GM12878 (cell line): ENCODE data around the gene FOSL1.

Experiments
- EP300 ChIP-seq, 2 experiments: fragments of 150-350 bp in 1 of 2; IDR thresholded peaks; 2 replicates each; pipeline ENCODE4 v1.6.1; 2011 to 2012; ENCODE audit warnings: low read depth in 2 of 2, low read length in 2 of 2, borderline replicate concordance in 1 of 2, improper control_type of control experiment in 1 of 2, inconsistent platforms in 1 of 2; ENCODE audit not compliant: control insufficient read depth in 1 of 2
- JUNB ChIP-seq: IDR thresholded peaks from 2 replicates; pipeline ENCODE4 v1.6.1; 2016; ENCODE audit warnings: antibody characterized with exemption, mild to moderate bottlenecking
- NRF1 ChIP-seq: conservative IDR thresholded peaks from 2 replicates; pipeline ENCODE4 v1.6.1; 2011; ENCODE audit warnings: mild to moderate bottlenecking, low read depth, low read length, improper control_type of control experiment
- POLR2A ChIP-seq: IDR thresholded peaks from 2 replicates; pipeline ENCODE4 v1.6.1; 2011; ENCODE audit warnings: low read depth, mild to moderate bottlenecking, low read length
- POLR2AphosphoS5 ChIP-seq: IDR thresholded peaks from 2 replicates; pipeline ENCODE4 v1.6.1; 2011; ENCODE audit warnings: mild to moderate bottlenecking, low read length, inconsistent platforms
- SIN3A ChIP-seq: IDR thresholded peaks from 2 replicates; pipeline ENCODE4 v1.6.1; 2012; ENCODE audit warnings: low read depth, low read length, improper control_type of control experiment
- TF ChIP-seq, protein P1 (sequence below): fragments of 450-650 bp; formaldehyde crosslinking; IDR thresholded peaks from 2 replicates; pipeline ENCODE4 v1.4.0; 2020; ENCODE audit warnings: mild to moderate bottlenecking, moderate library complexity
- TF ChIP-seq, protein P2 (sequence below), 3 experiments: IDR thresholded peaks in 2 of 3; conservative IDR thresholded peaks in 1 of 3; 2 replicates each; pipeline ENCODE4 v1.5.1; 2011; ENCODE audit warnings: low read depth in 3 of 3, low read length in 3 of 3, mild to moderate bottlenecking in 3 of 3, control low read depth in 2 of 3, moderate library complexity in 2 of 3, inconsistent platforms in 1 of 3, mixed read lengths in 1 of 3; ENCODE audit not compliant: control insufficient read depth in 2 of 3, insufficient read depth in 1 of 3; ENCODE audit errors: extremely low read depth in 1 of 3
- TF ChIP-seq, protein P3 (sequence below): fragments of 450-650 bp; formaldehyde crosslinking; IDR thresholded peaks from 2 replicates; pipeline ENCODE4 v1.5.0; 2022; ENCODE audit warnings: mild to moderate bottlenecking, missing genetic modification characterization

DNA sequence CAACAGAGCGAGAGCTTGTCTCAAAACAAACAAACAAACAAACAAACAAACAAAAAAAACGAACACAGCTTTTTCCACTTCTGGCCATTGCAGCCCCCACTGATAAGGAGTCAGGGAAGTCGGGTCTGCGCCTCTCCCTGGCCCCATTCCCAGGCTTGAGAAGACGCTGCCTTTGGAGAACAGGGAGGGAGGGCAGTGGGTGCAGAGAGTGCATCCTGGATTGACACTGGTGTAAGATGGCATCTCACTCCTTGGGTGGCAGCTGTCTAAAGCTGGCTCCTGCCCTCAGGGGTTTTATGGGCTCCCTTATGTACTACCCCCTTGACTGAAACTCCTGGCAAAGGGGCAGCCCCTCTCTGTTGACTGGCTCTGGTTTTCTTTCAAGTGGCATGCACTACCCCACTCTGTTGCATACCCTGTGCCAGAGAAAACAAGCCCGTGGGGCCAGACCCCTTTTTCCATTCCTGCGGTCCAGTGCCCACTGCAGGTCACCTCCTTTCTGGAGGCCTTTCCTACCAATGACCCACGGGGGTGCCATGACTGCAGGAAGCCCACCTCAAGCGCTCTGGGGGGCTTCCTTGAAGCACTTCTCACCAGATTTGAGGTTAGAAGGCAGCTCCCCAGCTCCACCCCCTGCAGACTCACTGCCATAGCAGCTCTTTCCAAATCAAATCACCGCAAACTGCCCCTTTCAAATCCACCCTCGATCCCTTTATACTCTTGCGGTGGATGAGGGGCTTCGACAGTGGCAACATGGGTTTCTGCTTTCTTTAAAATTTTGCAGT, 31.8 kb upstream of the FOSL1 start:
- TF ChIP-seq, protein P1, sequence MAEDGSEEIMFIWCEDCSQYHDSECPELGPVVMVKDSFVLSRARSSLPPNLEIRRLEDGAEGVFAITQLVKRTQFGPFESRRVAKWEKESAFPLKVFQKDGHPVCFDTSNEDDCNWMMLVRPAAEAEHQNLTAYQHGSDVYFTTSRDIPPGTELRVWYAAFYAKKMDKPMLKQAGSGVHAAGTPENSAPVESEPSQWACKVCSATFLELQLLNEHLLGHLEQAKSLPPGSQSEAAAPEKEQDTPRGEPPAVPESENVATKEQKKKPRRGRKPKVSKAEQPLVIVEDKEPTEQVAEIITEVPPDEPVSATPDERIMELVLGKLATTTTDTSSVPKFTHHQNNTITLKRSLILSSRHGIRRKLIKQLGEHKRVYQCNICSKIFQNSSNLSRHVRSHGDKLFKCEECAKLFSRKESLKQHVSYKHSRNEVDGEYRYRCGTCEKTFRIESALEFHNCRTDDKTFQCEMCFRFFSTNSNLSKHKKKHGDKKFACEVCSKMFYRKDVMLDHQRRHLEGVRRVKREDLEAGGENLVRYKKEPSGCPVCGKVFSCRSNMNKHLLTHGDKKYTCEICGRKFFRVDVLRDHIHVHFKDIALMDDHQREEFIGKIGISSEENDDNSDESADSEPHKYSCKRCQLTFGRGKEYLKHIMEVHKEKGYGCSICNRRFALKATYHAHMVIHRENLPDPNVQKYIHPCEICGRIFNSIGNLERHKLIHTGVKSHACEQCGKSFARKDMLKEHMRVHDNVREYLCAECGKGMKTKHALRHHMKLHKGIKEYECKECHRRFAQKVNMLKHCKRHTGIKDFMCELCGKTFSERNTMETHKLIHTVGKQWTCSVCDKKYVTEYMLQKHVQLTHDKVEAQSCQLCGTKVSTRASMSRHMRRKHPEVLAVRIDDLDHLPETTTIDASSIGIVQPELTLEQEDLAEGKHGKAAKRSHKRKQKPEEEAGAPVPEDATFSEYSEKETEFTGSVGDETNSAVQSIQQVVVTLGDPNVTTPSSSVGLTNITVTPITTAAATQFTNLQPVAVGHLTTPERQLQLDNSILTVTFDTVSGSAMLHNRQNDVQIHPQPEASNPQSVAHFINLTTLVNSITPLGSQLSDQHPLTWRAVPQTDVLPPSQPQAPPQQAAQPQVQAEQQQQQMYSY (CRISPR knock-in tag), result no peak
- no peak for TF ChIP-seq NRF1
- TF ChIP-seq, protein P2, sequence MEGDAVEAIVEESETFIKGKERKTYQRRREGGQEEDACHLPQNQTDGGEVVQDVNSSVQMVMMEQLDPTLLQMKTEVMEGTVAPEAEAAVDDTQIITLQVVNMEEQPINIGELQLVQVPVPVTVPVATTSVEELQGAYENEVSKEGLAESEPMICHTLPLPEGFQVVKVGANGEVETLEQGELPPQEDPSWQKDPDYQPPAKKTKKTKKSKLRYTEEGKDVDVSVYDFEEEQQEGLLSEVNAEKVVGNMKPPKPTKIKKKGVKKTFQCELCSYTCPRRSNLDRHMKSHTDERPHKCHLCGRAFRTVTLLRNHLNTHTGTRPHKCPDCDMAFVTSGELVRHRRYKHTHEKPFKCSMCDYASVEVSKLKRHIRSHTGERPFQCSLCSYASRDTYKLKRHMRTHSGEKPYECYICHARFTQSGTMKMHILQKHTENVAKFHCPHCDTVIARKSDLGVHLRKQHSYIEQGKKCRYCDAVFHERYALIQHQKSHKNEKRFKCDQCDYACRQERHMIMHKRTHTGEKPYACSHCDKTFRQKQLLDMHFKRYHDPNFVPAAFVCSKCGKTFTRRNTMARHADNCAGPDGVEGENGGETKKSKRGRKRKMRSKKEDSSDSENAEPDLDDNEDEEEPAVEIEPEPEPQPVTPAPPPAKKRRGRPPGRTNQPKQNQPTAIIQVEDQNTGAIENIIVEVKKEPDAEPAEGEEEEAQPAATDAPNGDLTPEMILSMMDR (IDR thresholded peaks at IDR 0.05 in 2 of 3, conservative IDR thresholded peaks at IDR 0.05 in 1 of 3; ENCODE audit: control insufficient read depth in 2 of 3, extremely low read depth in 1 of 3, insufficient read depth in 1 of 3, low read depth in 3 of 3, low read length in 3 of 3), result 0 out of 6 replicates have a peak, but pooled peaks of 1 of the 3 experiments have one; percentile 4
- TF ChIP-seq JUNB, result no peak
- TF ChIP-seq POLR2A, result no peak
- TF ChIP-seq, protein P3, sequence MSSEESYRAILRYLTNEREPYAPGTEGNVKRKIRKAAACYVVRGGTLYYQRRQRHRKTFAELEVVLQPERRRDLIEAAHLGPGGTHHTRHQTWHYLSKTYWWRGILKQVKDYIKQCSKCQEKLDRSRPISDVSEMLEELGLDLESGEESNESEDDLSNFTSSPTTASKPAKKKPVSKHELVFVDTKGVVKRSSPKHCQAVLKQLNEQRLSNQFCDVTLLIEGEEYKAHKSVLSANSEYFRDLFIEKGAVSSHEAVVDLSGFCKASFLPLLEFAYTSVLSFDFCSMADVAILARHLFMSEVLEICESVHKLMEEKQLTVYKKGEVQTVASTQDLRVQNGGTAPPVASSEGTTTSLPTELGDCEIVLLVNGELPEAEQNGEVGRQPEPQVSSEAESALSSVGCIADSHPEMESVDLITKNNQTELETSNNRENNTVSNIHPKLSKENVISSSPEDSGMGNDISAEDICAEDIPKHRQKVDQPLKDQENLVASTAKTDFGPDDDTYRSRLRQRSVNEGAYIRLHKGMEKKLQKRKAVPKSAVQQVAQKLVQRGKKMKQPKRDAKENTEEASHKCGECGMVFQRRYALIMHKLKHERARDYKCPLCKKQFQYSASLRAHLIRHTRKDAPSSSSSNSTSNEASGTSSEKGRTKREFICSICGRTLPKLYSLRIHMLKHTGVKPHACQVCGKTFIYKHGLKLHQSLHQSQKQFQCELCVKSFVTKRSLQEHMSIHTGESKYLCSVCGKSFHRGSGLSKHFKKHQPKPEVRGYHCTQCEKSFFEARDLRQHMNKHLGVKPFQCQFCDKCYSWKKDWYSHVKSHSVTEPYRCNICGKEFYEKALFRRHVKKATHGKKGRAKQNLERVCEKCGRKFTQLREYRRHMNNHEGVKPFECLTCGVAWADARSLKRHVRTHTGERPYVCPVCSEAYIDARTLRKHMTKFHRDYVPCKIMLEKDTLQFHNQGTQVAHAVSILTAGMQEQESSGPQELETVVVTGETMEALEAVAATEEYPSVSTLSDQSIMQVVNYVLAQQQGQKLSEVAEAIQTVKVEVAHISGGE (CRISPR knock-in tag), result no peak
- no peak for TF ChIP-seq SIN3A
- TF ChIP-seq POLR2AphosphoS5, result no peak
- TF ChIP-seq EP300 (IDR thresholded peaks at IDR 0.05; ENCODE audit: borderline replicate concordance in 1 of 2, control insufficient read depth in 1 of 2, low read depth in 2 of 2, low read length in 2 of 2), result no peak
